Tibial artery (tissue), 4 donors: ENCODE data around the gene AGPS.

Experiments used
- DNase-seq, 2 donors: peaks; one replicate each; pipeline ENCODE4 v3.0.0-alpha.2; 2019
- H3K27ac ChIP-seq, 2 donors: fragments of 200-600 bp; sonication (generic) in 1 of 2; 1 replicate in 1 of 2; 2 replicates in 1 of 2; pipeline ENCODE4 v1.5.1; 2018 to 2019; ENCODE audit warnings: mild to moderate bottlenecking in 1 of 2
- H3K27me3 ChIP-seq, 2 donors: fragments of 200-600 bp; sonication (generic) in 1 of 2; one replicate each; pipeline versions ENCODE4 v1.5.1 to v1.6.0; 2016 to 2019
- H3K36me3 ChIP-seq, 3 donors: fragments of 200-600 bp; sonication (generic) in 2 of 3; one replicate each; pipeline ENCODE4 v1.5.1; 2016 to 2019; ENCODE audit warnings: mild to moderate bottlenecking in 2 of 3
- H3K4me1 ChIP-seq, 4 donors: fragments of 200-600 bp; sonication (generic) in 2 of 4; 1 replicate in 3 of 4; 2 replicates in 1 of 4; pipeline ENCODE4 v1.5.1; 2016 to 2019
- H3K4me3 ChIP-seq, 2 donors: fragments of 200-600 bp; sonication (generic) in 1 of 2; 1 replicate in 1 of 2; 2 replicates in 1 of 2; pipeline ENCODE4 v1.5.1; 2018 to 2019; ENCODE audit warnings: mild to moderate bottlenecking in 2 of 2
- H3K9me3 ChIP-seq, 3 donors: fragments of 200-600 bp; sonication (generic) in 1 of 3; one replicate each; pipeline ENCODE4 v1.5.1; 2016 to 2019
- CTCF ChIP-seq, 2 experiments: fragments of 200-600 bp in 1 of 2; fragments of 450-650 bp in 1 of 2; IDR thresholded peaks; one replicate each; pipeline ENCODE4 v1.5.1; 2017 to 2019; ENCODE audit warnings: antibody characterized with exemption in 2 of 2, mild to moderate bottlenecking in 1 of 2, moderate library complexity in 1 of 2
- intact Hi-C: fragments of 100-400 bp; cut with DNase I; formaldehyde crosslinking; loops from one replicate; pipeline ENCODE4 v1.15.0; 2023; ENCODE audit warnings: low total_unique reads

The AGPS gene

GRCh38 chr2:177392373-177393202 lies at the start of gene AGPS:
TSS of gene AGPS (plus strand) at chr2:177392773. CDS start at chr2:177392790, 17 bp downstream.
- Histone ChIP-seq H3K36me3 (no peaks in the 10 kb centered on the region), H3K4me1 (peaks cover 0 to 25% (median 12%) of the 10 kb centered on the region in 4 donors), H3K9me3 (no peaks in the 10 kb centered on the region), H3K27me3 (no peaks in the 10 kb centered on the region), H3K4me3 (peak within 1 kb of the TSS; percentile 72 to 85), H3K27ac (peak within 1 kb of the TSS; percentile 70 to 78)
- TF ChIP-seq CTCF (IDR thresholded peaks at IDR 0.05): peak; percentile 18 to 42
- intact Hi-C loops: no loop called here
- peak; percentile 64 to 84 for DNase-seq

- no peak for TF ChIP-seq CTCF (IDR thresholded peaks at IDR 0.05)
- no peak overlapping the region for H3K4me3 ChIP-seq
- no peak overlapping the region for H3K27ac ChIP-seq
- intact Hi-C loops: no loop called here
- H3K36me3 ChIP-seq: no peaks in the 10 kb centered on the region
- DNase-seq: no peak
- H3K4me1 ChIP-seq: no peaks in the 10 kb centered on the region
- no peaks in the 10 kb centered on the region for H3K9me3 ChIP-seq
- H3K27me3 ChIP-seq: no peaks in the 10 kb centered on the region
Observed at GRCh38 chr2:177343773-177344172, 48.8 kb upstream of the AGPS start.

- H3K4me3 ChIP-seq: no peak overlapping the region
- no peaks in the 10 kb centered on the region for H3K4me1 ChIP-seq
- intact Hi-C loops: no loop called here
- no peak for TF ChIP-seq CTCF (IDR thresholded peaks at IDR 0.05)
- no peaks in the 10 kb centered on the region for H3K27me3 ChIP-seq
- H3K9me3 ChIP-seq: no peaks in the 10 kb centered on the region
- no peak for DNase-seq
- H3K36me3 ChIP-seq: no peaks in the 10 kb centered on the region
- H3K27ac ChIP-seq: no peak overlapping the region
Observed at GRCh38 chr2:177344316-177344715, 48.3 kb upstream of the AGPS start.

GRCh38 chr2:177346192-177346591 lies 46.4 kb upstream of the AGPS start:
- H3K27me3 ChIP-seq: no peaks in the 10 kb centered on the region
- H3K9me3 ChIP-seq: no peaks in the 10 kb centered on the region
- no peak for DNase-seq
- no peak overlapping the region for H3K27ac ChIP-seq
- no peak overlapping the region for H3K4me3 ChIP-seq
- no peaks in the 10 kb centered on the region for H3K36me3 ChIP-seq
- H3K4me1 ChIP-seq: no peaks in the 10 kb centered on the region
- no peak for TF ChIP-seq CTCF (IDR thresholded peaks at IDR 0.05)
- intact Hi-C loops: no loop called here

- intact Hi-C loops: no loop called here
- Histone ChIP-seq H3K4me3 (no peak overlapping the region), H3K36me3 (no peaks in the 10 kb centered on the region), H3K27me3 (no peaks in the 10 kb centered on the region), H3K9me3 (no peaks in the 10 kb centered on the region), H3K27ac (no peak overlapping the region), H3K4me1 (peaks cover 0 to 9% (median 0%) of the 10 kb centered on the region in 4 donors)
- TF ChIP-seq CTCF (IDR thresholded peaks at IDR 0.05): no peak
- no peak for DNase-seq
Observed at GRCh38 chr2:177347570-177347969, 45.0 kb upstream of the AGPS start.
